Body of pancreas (tissue), 4 donors: ENCODE measurements around the gene NOL12. TPM values are rescaled to one million over a fixed set of nuclear protein-coding genes. Genes with fewer than 3 reads are reported as not detected.
"Not testable (repeated sequence)": the region's sequence is repeated elsewhere in the genome, so short reads cannot be mapped to it uniquely, and the experiment has no call there.

Source experiments
- ATAC-seq: fragments of 150-250 bp; one replicate; pipeline ENCODE4 v1.9.1; 2016
- DNase-seq, 4 donors: peaks; one replicate each; pipeline ENCODE4 v3.0.0-alpha.2; 2019
- H3K27ac ChIP-seq, 4 donors: fragments of 200-600 bp; sonication (generic); 1 replicate in 3 of 4; 2 replicates in 1 of 4; pipeline versions ENCODE4 v1.5.1 to v1.6.1; 2016 to 2019; ENCODE audit warnings: mild to moderate bottlenecking in 1 of 4, mixed read lengths in 1 of 4, moderate library complexity in 1 of 4
- H3K27me3 ChIP-seq, 2 donors: fragments of 200-600 bp; sonication (generic); one replicate each; pipeline ENCODE4 v1.6.0; 2016; ENCODE audit warnings: mild to moderate bottlenecking in 1 of 2
- H3K36me3 ChIP-seq, 2 donors: fragments of 200-600 bp; sonication (generic); replicated peaks in 1 of 2; 2 replicates each; pipeline ENCODE4 v1.5.1; 2016; ENCODE audit warnings: low read depth in 2 of 2; ENCODE audit not compliant: insufficient read depth in 1 of 2
- H3K4me1 ChIP-seq: fragments of 200-600 bp; sonication (generic); one replicate; pipeline ENCODE4 v1.6.0; 2016
- H3K4me3 ChIP-seq, 2 donors: fragments of 200-600 bp; sonication (generic); 1 replicate in 1 of 2; 2 replicates in 1 of 2; pipeline ENCODE4 v1.5.1; 2016 to 2019
- H3K9me3 ChIP-seq, 3 donors: fragments of 200-600 bp; sonication (generic); 1 replicate in 2 of 3; 2 replicates in 1 of 3; pipeline ENCODE4 v1.5.1; 2016
- POLR2A ChIP-seq, 3 donors: fragments of 450-650 bp; IDR thresholded peaks; one replicate each; pipeline ENCODE4 v1.6.1; 2016; ENCODE audit warnings: antibody characterized with exemption in 3 of 3, mild to moderate bottlenecking in 2 of 3
- whole genome bisulfite sequencing, 2 donors: methylation state at CpG; one replicate each; pipeline ENCODE4 v1.1.5; 2017; 5-methylcytosine and 5-hydroxymethylcytosine counted together
- intact Hi-C: fragments of 100-400 bp; cut with DNase I; formaldehyde crosslinking; loops from one replicate; pipeline ENCODE4 v1.15.1; 2023
- total RNA-seq, 2 donors: library from RNA; depleted of rRNA; stranded (reverse); fragments of >200 nt; gene quantifications; one replicate each; pipeline ENCODE4 v1.1.0, GENCODE V29; 2016
- TF ChIP-seq, protein P1 (sequence below), 7 experiments: fragments of 450-650 bp in 4 of 7; fragments of 200-600 bp in 3 of 7; sonication (generic) in 3 of 7; IDR thresholded peaks; one replicate each; pipeline ENCODE4 v1.5.1; 2016 to 2019; ENCODE audit warnings: antibody characterized with exemption in 7 of 7

Gene NOL12
- total RNA-seq, 2 donors from 2014 or later, result 10.4 to 19.1 TPM

DNA sequence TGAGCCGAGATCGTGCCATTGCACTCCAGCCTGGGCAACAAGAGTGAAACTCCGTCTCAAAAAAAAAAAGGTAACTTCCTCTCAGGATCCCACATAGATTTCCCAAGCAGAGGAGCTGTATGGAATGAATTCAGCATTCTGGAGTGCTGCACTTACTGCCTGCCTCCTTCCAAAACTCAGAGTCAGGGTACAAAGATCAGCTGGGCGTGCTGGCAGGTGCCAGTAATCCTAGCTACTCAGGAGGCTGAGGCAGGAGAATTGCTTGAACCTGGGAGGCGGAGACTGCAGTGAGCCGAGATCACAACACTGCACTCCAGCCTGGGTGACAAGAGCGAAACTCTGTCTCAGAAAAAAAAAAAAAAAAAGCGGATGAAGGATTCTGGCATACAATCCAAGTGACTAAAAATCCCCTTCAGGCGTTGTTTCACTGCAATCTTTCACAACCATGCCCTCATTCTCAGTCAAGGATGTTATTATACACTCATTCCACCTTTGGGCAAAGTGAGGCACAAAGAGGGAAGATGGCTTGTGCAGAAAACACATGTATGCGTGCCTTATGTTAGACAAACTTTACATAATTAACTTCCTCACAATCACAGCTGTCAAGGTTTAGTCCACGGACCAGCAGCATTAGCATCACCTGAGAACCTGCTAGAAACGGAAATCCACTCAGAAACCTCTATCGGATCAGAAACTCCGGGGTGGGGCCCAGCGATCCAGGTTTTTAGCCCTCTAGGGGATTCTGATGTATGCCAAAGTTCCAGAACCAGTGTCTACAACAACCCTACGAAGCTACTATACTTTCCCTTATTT is 1.1 kb upstream of the NOL12 start:
- ATAC-seq, result no peak
- TF ChIP-seq POLR2A (IDR thresholded peaks at IDR 0.05), result no peak
- TF ChIP-seq, protein P1, sequence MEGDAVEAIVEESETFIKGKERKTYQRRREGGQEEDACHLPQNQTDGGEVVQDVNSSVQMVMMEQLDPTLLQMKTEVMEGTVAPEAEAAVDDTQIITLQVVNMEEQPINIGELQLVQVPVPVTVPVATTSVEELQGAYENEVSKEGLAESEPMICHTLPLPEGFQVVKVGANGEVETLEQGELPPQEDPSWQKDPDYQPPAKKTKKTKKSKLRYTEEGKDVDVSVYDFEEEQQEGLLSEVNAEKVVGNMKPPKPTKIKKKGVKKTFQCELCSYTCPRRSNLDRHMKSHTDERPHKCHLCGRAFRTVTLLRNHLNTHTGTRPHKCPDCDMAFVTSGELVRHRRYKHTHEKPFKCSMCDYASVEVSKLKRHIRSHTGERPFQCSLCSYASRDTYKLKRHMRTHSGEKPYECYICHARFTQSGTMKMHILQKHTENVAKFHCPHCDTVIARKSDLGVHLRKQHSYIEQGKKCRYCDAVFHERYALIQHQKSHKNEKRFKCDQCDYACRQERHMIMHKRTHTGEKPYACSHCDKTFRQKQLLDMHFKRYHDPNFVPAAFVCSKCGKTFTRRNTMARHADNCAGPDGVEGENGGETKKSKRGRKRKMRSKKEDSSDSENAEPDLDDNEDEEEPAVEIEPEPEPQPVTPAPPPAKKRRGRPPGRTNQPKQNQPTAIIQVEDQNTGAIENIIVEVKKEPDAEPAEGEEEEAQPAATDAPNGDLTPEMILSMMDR (IDR thresholded peaks at IDR 0.05), result no peak
- no peak overlapping the region for H3K27ac ChIP-seq

GRCh38 chr22:37690407-37690806 is 4.3 kb downstream of the NOL12 start:
- H3K27ac ChIP-seq, result no peak overlapping the region
- peaks cover 5 to 19% of the 10 kb centered on the region in 2 donors for H3K36me3 ChIP-seq
- no peaks in the 10 kb centered on the region for H3K27me3 ChIP-seq
- peaks cover 11% of the 10 kb centered on the region for H3K4me1 ChIP-seq
- 91 to 93% methylated on average over 3 to 7 of the region's 7 CpGs for WGBS, 2 donors
- H3K9me3 ChIP-seq, result no peaks in the 10 kb centered on the region
- no peak for ATAC-seq
- TF ChIP-seq POLR2A (IDR thresholded peaks at IDR 0.05), result no peak
- TF ChIP-seq, protein P1 (IDR thresholded peaks at IDR 0.05), result no peak
- no peak overlapping the region for H3K4me3 ChIP-seq
- intact Hi-C loops, result loop anchor here (10.0 kb wide), 1 partner anchor 156 kb away; no protein-coding TSS in a partner anchor
- no peak for DNase-seq

More for the DNA sequence above, 1.1 kb upstream of the NOL12 start:
- Histone ChIP-seq H3K9me3 (no peaks in the 10 kb centered on the region), H3K4me3 (no peak overlapping the region), H3K4me1 (peaks cover 20% of the 10 kb centered on the region), H3K36me3 (peaks cover 0 to 3% of the 10 kb centered on the region in 2 donors), H3K27me3 (no peaks in the 10 kb centered on the region)
- intact Hi-C loops, result loop anchor here (5.0 kb wide), 1 partner anchor 38 kb away; no protein-coding TSS in a partner anchor
- 60 to 72% methylated on average over 16 of the region's 16 CpGs for WGBS, 2 donors
- no peak for DNase-seq

DNA sequence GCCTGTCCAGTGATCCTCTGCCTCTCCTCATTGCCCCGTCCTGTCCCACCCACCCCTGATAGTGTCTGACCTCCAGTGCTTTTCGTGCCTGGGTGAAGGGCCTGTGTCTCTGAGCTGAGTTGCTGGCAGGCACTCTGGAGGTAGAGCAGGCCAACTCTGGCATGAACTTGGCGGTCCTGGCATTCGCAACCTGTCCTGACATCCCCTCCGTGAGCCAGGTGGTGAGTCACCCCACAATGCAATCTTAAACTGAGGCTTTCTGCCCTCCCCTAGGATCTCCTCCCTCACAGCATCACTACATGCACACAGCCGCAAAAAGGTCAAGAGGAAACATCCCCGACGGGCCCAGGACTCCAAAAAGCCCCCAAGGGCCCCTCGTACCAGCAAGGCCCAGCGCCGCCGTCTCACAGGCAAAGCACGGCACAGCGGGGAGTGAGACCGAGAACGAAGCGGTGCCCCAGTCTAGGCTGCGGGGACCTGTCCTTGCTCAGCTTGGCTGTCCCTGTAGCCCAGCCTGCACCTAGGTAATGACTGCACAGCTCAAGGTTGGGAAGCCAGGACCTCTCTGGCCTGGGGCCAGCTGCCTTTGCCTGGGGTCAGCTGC is 4.9 kb downstream of the NOL12 start:
- H3K9me3 ChIP-seq, result no peaks in the 10 kb centered on the region
- ATAC-seq (no peak), DNase-seq (no peak)
- intact Hi-C loops, result loop anchor here (10.0 kb wide), 1 partner anchor 156 kb away; no protein-coding TSS in a partner anchor
- H3K4me1 ChIP-seq, result peaks cover 11% of the 10 kb centered on the region
- 94 to 97% methylated on average over 12 to 16 of the region's 18 CpGs for WGBS, 2 donors
- TF ChIP-seq POLR2A (IDR thresholded peaks at IDR 0.05), result no peak
- TF ChIP-seq, protein P1 (IDR thresholded peaks at IDR 0.05), result no peak
- peaks cover 5 to 19% of the 10 kb centered on the region in 2 donors for H3K36me3 ChIP-seq
- no peak overlapping the region for H3K27ac ChIP-seq
- H3K4me3 ChIP-seq, result no peak overlapping the region
- H3K27me3 ChIP-seq, result no peaks in the 10 kb centered on the region

- Histone ChIP-seq H3K27me3 (no peaks in the 10 kb centered on the region), H3K4me1 (peaks cover 14% of the 10 kb centered on the region), H3K36me3 (peaks cover 5 to 19% of the 10 kb centered on the region in 2 donors), H3K27ac (no peak overlapping the region), H3K4me3 (no peak overlapping the region), H3K9me3 (no peaks in the 10 kb centered on the region)
- DNase-seq (no peak), ATAC-seq (no peak)
- TF ChIP-seq, protein P1 (IDR thresholded peaks at IDR 0.05), result no peak
- TF ChIP-seq POLR2A (IDR thresholded peaks at IDR 0.05), result no peak
- WGBS, 2 donors, result 88 to 100% methylated on average over 1 to 14 of the region's 15 CpGs
- intact Hi-C loops, result loop anchor here (10.0 kb wide), 1 partner anchor 158 kb away; no protein-coding TSS in a partner anchor
Measured at GRCh38 chr22:37692627-37693285, 6.6 kb downstream of the NOL12 start.

DNA sequence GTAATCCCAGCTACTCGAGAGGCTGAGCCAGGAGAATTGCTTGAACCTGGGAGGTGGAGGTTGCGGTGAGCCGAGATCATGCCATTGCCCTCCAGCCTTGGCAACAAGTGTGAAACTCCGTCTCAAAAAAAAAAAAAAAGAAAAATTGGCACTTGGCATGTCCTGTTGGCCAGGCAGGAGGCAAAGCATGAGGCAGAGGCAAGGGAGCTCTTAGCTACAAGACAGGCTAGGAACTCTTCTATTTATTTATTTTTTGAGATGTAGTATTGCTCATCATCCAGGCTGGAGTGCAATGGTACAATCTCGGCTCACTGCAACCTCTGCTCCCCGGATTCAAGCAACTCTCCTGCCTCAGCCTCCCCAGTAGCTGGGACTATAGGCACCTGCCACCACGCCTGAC is 8.0 kb downstream of the NOL12 start:
- H3K27ac ChIP-seq, DNase-seq, H3K27me3 ChIP-seq, ATAC-seq, H3K9me3 ChIP-seq, H3K4me3 ChIP-seq: not testable (repeated sequence)
- H3K36me3 ChIP-seq, result peaks cover 5 to 16% of the 10 kb centered on the region in 2 donors
- intact Hi-C loops, result loop anchor here (10.0 kb wide), 1 partner anchor 159 kb away; no protein-coding TSS in a partner anchor
- 96 to 97% methylated on average over 7 of the region's 7 CpGs for WGBS, 2 donors
- H3K4me1 ChIP-seq, result peaks cover 14% of the 10 kb centered on the region

GRCh38 chr22:37696260-37696656 is 10.1 kb downstream of the NOL12 start:
- ATAC-seq, H3K27me3 ChIP-seq, H3K4me3 ChIP-seq, DNase-seq, H3K36me3 ChIP-seq, H3K9me3 ChIP-seq: not testable (repeated sequence)
- 21 to 31% methylated on average over 13 of the region's 13 CpGs for WGBS, 2 donors
- intact Hi-C loops, result loop anchor here (10.0 kb wide), 1 partner anchor 161 kb away; no protein-coding TSS in a partner anchor
- Histone ChIP-seq H3K4me1 (peaks cover 14% of the 10 kb centered on the region), H3K27ac (peak overlapping the region in 1 of 4 donors; percentile 49)
